Measurements from ENCODE around the gene ADAMTS3.

- TF ChIP-seq CTCF (optimal IDR thresholded peaks at IDR 0.05 in 1 of 3, IDR thresholded peaks at IDR 0.05 in 1 of 3, conservative IDR thresholded peaks at IDR 0.05 in 1 of 3; ENCODE audit: extremely low read depth in 1 of 3, insufficient read depth in 2 of 3, low read length in 3 of 3) (no peak), EZH2 (IDR thresholded peaks at IDR 0.05; ENCODE audit: low read length) (no peak)
Observed at GRCh38 chr4:72567036-72567435, 2.0 kb downstream of the ADAMTS3 start.

Measured in keratinocyte (primary cell).